M059J (cell line): ENCODE results near the gene PIGV. TPM values are rescaled to one million over a fixed set of nuclear protein-coding genes. Genes with fewer than 3 reads are reported as not detected.

Experiments used
- DNase-seq: peaks from one replicate; pipeline ENCODE4 v3.0.0-alpha.2; 2012; ENCODE audit warnings: low read depth
- total RNA-seq: library from RNA; depleted of rRNA; stranded (reverse); fragments of >200 nt; shearing (Covaris generic); gene quantifications from 2 replicates; pipeline ENCODE4 v1.2.3, GENCODE V29; 2014; rRNA removed

PIGV gene
- total RNA-seq = 13.1 and 17.0 TPM in 2 replicates

DNA sequence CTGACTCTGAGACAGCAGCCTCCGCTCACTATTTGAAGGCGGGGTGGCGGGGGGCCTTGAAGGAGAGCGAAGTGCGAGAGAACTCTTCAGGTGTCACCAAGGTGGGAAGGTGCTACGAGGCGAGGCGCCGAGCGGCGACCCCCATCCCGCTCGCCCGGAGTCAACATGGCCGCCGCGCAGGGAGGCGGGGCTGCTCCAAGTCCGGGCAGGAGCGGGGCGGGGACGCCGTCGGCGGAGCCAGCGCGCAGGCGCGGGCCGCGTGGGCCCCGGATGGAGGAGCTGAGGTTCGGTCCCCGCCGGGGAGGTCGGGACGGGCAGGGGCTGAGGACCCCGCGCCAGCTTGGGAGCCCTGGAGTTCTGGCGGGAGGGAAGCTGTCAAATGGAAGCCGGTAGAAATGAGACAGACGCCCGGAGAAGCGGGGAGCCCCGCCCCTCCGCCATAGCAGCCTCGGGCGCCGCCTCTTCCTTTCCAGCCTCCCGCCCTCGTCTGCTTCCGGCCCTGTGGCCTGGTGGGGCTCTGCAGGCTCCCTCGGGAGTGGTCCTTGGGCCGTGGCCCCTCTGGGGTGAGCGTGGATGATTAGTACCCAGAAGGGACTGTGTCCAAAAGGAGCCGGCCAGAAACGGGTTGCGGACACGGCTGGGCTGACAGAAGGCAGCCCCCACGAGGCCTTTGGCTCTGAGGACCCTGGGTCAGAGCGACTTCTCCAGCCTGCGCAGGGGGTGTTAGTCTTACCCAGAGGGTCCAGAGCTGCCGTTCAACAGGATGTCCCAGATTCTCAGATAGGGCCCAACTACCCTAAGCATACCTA lies at the start of gene PIGV:
Gene PIGV, plus strand, starts transcription at position 245 of the 809 bp plus-strand sequence. CDS start 2,866 bp downstream, outside the sequence.
- peak; percentile 82 for DNase-seq

DNA sequence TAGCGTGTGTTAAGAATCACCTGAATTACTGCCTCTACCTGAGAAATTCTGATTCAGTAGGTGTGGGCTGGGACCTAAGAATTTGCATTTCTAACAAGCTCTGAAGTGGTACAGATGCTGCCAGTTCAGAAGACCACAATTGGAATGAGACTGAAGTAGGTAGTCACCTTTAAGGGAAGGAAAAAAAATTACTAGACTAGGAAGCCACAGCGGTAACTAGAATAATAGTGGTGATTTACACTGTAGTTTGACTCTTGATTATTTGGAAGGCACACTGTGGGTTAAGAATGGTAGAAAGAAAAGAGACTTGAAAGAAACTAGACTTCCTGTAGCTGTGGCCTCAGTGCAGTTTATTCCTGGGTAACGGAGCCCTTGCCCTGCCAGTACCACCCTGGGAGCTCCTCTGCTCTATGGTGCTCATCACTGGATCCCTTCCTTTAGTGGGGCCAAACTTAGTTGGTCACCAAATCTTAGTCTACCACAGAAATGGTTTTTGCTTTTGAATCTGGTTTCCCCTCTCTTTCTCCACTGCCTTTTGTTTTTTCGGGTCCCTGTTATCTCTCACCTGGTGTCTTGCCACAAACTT lies 48.3 kb upstream of the PIGV start:
- DNase-seq = no peak

DNA sequence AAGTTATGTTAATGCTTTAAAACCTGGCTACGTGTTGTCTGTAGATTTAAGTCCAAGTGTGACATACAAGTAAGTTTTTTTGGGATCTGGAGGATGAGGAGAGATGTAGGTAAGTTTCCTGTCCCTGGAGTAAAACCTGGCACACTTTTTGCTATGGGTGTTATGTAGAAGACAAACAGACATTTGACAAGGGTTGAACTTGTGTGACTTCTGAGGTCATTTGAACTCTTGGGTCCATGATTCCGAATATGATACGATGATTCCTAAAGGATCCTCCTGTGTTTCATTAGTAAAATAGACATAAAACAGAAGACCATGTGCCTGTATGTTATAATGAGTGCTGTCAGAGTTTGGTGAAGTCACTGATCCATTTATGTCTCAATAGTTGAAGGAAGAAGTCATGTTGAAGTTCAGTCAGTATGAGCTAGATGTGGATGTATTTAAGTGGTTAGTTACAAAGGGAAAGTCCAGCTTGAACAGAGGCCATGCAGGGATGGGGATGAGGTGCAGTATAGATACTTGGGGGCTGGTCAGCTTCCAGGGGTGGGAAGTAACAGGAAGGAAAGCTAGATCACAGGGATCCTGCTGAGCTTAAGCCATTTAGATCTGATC lies 47.6 kb upstream of the PIGV start:
- DNase-seq = no peak

DNA sequence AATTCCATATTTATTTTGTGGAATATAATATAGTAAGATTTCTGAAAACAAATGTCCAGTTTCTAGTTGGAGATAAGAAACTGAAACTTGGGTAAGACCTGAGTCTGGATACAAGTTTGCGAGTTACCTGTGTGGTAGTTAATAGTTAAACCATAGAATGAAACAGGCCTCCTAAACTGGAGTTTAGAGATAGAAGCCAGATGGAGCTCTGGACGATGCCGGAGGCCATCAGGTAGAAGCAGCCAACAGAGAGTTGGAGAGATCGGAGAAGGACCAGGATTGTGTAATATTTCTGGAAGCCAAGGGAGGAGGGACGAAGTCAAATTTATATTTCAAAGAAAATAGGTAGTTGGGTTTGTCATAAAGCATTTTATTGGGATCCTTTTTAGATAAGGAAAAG lies 46.8 kb upstream of the PIGV start:
- DNase-seq = no peak

DNA sequence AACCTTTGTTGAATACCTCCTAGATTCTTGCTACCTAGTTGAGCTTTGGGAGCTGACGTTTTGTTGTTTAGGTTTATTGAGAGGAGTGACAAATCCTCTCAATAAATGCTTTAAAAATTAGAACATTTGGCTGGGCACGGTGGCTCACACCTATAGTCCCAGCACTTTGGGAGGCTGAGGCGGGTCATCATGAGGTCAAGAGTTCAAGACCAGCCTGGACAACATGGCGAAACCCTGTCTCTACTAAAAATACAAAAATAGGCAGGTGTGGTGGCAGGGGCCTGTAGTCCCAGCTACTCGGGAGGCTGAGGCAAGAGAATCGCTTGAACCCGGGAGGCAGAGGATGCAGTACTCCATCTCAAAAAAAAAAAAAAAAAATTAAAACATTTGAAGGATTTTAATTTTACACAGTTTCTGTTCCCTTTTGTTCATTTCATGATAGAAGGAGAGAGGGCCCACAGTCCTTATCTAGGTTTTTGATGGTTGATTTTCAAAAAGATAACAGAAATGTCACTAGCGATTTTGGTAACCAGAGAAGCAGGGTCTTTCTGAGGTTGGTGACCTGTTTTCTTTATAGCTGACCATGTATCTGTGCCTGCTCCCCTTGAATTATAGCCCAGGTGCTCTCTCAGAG lies 44.2 kb upstream of the PIGV start:
- no peak for DNase-seq

DNA sequence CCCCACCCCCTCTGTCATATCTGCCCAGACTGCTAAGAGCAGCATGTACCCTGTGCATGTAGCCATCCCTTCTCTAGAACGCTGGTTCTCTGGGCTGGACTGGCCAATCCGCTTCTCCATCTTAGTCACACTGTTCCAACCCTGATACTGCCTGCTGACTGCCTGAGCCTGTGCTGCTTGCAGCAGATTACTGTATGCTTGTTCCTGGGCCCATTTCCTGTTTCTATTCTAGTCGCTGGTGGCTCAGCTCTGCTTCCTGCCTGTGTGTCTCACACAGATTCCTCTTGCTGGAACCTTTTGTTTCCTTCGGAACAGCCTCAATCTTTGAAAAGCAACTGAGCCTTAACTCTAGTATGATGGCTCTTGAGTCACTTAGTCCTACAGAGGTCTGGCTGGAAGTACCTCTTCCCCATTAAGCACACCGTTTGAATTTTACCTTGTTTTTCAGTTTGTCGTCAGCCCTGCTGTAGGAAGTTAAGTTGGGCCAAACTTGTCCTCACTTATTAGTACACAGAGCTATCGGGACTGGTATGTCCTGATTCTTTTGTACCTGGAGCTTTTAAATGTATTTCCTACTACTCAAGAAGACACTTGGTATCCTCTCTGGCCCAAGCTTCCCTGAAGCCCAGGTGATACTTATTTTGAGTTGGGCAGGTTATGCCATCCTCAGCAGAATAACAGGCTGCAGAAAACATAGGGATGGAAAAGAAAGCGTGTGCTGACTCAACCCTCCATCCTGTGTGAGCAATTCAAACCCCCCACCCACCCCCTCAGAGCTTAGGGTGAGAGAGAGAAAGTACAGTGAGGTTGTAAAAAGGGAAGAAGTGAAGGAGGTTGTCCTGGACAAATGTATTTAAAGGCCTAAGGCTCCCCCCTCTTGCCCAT lies 43.4 kb upstream of the PIGV start:
- DNase-seq = peak; percentile 95

DNA sequence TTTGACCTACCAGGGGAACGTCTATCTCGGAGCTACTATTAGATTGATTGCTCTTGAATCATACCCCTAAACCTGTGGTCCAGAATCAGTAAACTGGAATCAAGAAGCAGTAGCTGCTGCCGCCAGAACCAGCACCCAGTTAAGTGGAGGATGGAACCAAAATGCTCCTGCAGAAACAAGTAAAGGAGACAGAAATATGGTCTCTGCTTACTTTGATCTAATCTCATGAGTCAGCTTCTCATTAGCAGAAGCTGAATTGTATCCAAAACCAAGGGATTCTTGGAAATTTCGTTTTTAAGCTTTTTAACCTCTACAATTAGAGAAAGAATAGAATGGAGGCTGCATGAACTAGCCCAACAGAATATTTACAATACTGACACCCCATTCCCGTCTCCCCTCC lies 42.6 kb upstream of the PIGV start:
- peak; percentile 57 for DNase-seq

DNA sequence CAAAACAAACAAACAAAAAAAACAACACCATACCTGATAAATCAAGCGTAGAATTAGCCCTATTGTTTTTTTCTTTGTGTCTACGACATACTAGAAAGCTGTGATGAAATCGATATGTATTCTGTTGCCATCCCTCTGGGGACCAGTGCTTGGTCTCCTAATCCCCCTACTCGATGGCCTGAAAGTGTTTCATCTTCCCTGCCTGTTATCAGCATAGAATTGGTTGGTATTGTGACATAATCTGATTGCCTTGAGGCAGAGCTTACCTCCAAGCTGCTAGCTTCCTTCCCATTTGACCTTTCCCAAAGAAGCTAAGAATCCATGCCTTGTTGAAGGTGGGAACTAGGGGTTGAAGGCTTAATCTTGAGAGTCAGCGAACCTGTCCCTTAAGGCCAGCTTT lies 40.7 kb upstream of the PIGV start:
- DNase-seq = no peak

DNA sequence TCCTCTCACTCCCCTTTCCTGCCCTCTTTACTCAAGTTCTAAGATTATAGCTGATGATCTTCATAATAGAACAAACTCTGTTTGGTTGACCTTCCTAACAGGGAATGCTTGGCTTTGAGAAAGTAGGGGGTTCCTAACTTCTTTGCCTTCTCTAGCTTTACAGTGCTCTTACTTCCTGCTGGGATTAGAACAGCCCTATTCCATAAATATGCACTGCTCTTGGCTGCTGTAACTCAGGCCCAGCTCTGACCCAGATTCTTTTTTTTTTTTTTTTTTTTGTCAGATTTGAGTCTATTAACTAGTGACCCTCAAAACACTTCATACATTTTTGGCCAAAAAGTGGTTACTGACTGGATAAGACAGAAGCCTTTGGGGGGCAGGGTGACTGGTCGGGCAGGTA lies 39.4 kb upstream of the PIGV start:
- DNase-seq = no peak

DNA sequence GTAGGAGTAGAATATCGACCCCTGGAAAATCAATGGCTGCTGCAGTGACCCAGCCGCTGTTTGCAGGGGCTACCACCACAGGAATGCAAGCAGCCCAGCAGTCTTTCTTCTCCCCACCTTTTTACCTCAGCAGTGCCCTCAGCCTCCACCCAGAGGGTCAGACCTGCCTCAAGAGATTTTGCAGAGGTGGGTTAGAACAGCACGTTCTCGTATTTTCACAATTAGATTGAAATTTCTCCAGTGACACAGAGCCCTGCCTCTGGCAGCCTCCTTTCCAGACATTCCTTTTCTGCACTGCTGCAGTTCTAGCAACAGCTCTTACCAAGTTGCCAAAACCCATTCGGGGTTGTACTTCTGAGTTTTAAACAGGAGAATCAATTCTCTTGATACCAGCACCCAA lies 38.3 kb upstream of the PIGV start:
- DNase-seq = no peak

DNA sequence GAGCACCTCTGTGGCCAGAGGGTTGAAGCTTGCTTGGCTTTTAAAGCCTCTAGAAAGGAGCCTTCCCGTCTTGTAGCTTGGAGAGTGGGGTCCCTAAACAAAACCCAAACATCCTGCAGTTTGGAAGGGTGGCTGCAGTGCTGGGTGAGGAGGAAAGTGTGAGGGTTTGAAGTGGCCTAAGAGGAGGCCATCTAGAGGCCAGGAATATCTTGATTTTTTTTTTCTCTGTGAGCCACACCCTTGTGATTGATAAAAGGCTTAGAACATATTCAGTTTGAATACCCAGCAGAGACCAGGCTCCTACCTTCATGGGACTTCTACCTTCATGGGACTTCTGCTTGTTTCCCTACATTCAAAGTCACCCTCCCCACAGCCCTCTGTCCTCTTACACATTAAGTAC lies 37.3 kb upstream of the PIGV start:
- DNase-seq = no peak

DNA sequence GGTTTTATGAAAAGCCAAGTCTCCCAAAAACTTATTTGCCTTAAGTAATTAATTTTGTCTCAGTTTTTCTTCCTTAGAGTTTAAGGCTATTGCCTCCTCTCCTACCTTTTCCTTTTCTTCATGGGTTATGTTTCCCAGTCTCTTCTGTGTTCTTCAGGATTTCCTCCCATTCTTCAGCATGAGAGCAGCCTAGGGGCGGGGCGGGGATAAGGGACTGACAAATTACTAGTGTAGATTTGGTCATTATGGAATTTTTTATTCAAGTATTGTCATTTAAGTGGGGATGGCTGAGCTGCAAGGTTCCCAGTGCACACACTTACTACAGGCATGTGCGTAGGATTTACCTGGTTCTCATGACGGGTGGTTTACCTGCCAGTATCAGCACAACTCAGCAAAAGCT lies 35.2 kb upstream of the PIGV start:
- no peak for DNase-seq

DNA sequence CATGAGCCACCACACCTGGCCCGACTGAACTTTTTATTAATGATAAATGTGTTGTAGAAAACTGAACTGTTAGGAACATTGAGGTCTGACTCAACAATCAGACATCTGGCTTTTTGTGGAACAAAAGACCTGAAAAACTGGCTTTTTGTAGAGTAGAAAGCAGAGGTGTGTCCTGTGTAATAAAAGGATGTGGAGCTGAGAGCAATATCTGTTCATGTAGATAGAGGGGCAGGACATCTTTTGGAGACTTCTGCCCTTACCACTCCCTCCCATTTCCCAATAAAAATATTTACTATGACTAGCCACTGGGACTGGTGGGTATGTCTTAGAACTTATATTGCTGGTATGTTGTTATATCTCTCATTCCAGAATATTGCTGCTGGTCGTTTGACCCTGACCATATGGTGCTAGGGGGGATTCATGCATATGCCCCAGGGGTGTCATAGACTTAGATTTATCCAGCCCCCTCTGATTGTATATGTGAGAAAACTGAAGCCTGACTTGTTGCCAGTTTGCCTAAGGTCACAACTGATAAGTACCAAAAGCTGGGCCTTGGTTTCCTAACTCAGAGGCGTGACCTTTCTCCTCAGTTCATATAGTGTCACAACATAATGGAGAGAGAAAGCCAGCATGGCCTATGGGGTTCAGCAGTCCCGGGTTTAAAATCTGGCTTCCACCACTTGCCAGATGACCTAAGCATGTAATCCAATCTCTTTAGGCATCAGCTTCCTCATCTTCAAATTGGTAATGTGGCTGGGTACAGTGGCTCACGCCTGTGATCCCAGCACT lies 33.5 kb upstream of the PIGV start:
- no peak for DNase-seq

DNA sequence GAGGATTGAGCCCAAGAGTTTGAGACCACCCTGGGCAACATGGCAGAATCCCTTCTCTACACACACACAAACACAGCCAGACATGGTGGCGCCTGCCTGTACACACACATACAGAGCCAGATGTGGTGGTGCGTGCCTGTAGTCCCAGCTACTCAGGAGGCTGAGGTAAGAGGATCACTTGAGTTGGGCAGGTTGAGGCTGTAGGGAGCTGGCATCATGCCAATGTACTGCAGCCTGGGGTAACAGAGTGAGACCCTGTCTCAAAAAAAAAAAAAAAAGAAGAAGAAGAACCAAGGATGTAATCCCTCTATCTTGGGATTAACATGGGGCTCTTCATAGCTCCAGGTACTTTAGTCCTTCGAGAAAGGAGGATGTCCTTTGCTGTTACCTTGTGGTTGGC lies 29.4 kb upstream of the PIGV start:
- no peak for DNase-seq

DNA sequence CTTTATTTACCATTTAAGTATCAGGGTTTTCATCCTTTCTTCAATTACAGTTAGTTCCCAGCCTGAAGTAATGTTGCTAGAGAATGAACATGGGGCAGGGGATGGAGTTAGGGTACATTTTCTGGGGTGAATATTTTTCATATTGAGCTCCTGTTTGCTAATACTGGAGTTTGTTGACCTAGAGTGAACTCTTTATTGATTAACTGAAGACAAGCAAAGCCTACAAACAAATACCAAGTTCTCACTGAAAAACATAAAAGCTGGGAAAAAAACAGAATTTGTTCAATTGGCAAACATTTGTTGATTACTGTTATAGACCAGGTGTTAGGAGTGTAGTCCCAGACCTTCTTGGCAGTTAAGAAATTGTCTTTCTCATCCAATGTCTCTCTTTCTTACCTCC lies 28.2 kb upstream of the PIGV start:
- DNase-seq = no peak

DNA sequence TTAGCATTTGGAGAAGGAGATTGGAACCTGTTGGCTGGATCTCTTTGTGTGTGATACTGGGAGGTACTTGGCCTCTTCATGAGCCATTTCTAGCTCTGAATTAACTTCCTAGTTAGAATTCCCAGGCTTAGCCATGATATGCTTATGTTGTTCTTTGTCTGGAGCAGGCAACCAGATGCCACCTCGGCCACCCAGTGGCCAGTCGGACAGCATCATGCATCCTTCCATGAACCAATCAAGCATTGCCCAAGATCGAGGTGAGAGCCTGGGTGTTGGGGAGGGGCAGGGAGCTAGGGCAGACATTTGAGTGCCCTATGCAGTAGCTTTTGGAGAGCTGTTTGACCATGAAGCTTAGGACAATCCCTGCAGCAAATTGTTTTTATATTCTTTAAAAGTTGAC lies 26.5 kb upstream of the PIGV start:
- peak; percentile 27 for DNase-seq

DNA sequence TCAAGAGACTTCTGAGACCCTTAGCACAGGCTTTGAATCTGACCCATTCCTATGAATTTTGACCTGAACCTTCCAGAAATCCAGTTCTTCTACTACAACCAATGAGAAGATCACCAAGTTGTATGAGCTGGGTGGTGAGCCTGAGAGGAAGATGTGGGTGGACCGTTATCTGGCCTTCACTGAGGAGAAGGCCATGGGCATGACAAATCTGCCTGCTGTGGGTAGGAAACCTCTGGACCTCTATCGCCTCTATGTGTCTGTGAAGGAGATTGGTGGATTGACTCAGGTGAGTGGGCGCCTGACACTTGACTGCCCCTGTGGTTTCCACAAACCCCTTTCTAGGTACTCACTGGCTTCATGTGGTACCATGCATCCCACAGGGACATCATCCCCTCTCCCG lies 20.0 kb upstream of the PIGV start:
- no peak for DNase-seq

DNA sequence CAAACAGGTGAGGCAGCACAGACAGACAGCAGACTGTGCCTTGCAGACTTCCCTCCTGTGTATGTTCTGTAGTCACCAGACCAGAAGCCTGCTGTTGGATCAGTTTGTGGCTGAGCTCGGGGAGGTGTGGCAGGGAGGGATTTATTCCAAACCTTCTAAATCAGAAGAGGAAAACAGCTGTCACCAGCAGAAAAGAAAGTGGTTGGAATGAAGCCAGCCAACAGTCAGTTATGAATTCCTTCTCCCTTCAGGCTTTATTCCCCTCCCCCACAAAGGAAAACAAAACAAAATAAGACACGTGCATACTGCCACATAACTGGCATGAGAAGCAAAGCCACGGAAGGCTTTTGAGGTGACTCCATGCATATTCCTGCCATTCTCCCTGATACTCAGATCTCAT lies 19.0 kb upstream of the PIGV start:
- peak; percentile 91 for DNase-seq

DNA sequence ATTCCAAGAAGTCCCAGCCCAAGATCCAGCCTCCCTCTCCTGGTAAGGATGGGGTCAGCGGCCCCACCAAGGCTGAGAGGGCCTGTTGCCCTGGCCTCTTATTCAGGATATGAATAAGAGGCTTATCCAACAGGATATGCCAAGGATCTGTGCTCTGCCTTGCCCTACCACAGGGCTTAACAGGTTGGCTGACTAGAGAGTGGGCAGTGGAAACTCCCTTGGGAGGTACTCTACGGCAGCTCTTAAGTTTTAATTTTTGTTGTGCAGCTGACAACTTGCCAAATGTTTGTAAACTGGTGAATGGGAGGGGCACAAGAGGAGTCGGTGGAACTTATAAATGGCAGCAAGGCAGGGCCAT lies 16.5 kb upstream of the PIGV start:
- no peak for DNase-seq

DNA sequence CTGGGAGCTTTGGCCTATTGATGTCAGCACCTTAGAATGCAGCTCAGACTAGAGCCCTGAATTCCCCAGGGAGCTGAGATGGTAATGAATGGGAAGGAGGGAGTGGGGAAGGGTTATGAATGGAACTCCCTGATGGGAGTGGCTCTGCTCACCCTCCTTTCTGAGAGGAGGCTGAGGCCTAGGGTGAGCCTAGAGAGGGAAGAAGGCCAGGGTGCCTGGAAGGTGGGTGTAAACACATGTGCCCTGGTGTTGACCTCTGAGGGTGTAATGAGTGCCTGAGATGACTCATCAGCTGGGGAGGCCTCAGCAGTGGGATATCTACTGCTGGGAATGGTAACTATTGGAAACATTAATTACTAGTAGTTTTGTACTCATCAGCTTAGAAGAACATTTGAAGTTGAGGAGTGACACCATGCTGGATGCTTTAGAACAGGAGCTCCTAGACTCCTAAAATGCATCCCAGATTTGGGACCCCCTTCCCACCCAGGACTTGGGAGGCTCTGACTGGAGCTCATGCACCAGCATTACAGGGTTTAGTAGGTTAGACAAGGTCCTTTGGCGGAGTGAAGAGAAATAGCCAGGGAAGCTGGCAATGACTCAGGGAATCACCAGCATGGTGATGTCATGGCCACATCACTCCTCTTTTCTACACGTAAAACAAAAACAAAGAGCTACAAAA lies 16.0 kb upstream of the PIGV start:
- peak; percentile 99 for DNase-seq
